ENCODE data around the gene STAT3. TPM values are rescaled to one million over a fixed set of nuclear protein-coding genes. Genes with fewer than 3 reads are reported as not detected.

Gene STAT3
- total RNA-seq, 1 experiment from 2014 or later = 61.0 TPM

DNA sequence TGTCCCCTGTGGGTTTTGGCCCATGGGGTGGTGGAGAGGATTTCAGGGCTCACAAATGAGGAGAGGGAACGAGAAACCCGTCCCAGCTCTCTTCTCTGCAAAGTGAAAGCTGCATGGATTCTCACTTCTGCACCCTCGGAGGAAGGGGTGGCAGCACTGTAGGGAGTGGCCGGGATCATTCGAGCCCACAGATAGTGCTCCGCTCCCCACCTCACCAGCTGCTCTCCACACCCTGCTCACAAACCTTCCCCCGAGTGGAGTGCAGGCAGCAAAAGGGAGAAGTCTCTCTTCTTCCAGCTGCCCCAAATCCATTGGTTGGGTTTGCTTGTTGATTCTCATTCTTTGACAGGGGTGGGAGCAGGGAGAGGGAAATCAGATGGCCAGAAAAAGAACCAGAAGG is 79.8 kb downstream of the STAT3 start:
- Histone ChIP-seq H3K27me3 (ENCODE audit: insufficient read depth, low read length) (no peaks in the 10 kb centered on the region), H3K4me2 (ENCODE audit: low read length) (no peak overlapping the region), H3K9me3 (ENCODE audit: control insufficient read depth in 1 of 2, insufficient read depth in 1 of 2, low read depth in 1 of 2, low read length in 2 of 2) (no peaks in the 10 kb centered on the region), H3K4me1 (ENCODE audit: control insufficient read depth in 1 of 2, insufficient read depth in 2 of 2, low read length in 2 of 2) (no peaks in the 10 kb centered on the region), H3K9me2 (ENCODE audit: insufficient read depth) (no peaks in the 10 kb centered on the region), H3K79me2 (ENCODE audit: insufficient read depth, low read length) (no peaks in the 10 kb centered on the region), H3K9ac (ENCODE audit: low read length) (no peak overlapping the region), H3K27ac (ENCODE audit: low read depth, low read length) (no peak overlapping the region), H4K20me1 (ENCODE audit: insufficient read depth) (no peaks in the 10 kb centered on the region), H2AFZ (ENCODE audit: low read depth, low read length, poor library complexity, severe bottlenecking) (no peak overlapping the region), H3K36me3 (ENCODE audit: control insufficient read depth in 1 of 2, insufficient read depth in 2 of 2, low read length in 2 of 2) (no peaks in the 10 kb centered on the region; a peak in 1 of 4 replicates), H3K4me3 (replicated peaks in 1 of 2; ENCODE audit: low read depth in 1 of 2, low read length in 2 of 2) (no peak overlapping the region)
- ATAC-seq = no peak
- no TSS peak for BruUV-seq (replicated peaks)
- intact Hi-C loops (cut with micrococcal nuclease) = no loop called here
- ChIA-PET POLR2A (no interaction called here), CTCF (no interaction called here), RAD21 (ENCODE audit: low non-redundant PET in 1 of 2, low total read pairs in 2 of 2, uncharacterized antibody in 2 of 2, unreplicated experiment in 2 of 2) (no interaction called here)
- DNase-seq (ENCODE audit: low read depth, low spot score) = no peak
- TF ChIP-seq YY1 (IDR thresholded peaks at IDR 0.05; ENCODE audit: extremely low read depth, insufficient replicate concordance, low read depth, low read length) = no peak
- TF ChIP-seq SRF (IDR thresholded peaks at IDR 0.05; ENCODE audit: low read depth) = no peak
- TF ChIP-seq ATF3 (IDR thresholded peaks at IDR 0.05) = no peak
- TF ChIP-seq RAD21 (IDR thresholded peaks at IDR 0.05; ENCODE audit: low read depth) = no peak
- TF ChIP-seq SIN3A (IDR thresholded peaks at IDR 0.05; ENCODE audit: low read depth) = no peak

GRCh38 chr17:42307362-42307927 is 80.8 kb downstream of the STAT3 start:
- Histone ChIP-seq H3K4me2 (ENCODE audit: low read length) (no peak overlapping the region), H3K27me3 (ENCODE audit: insufficient read depth, low read length) (no peaks in the 10 kb centered on the region), H3K9me2 (ENCODE audit: insufficient read depth) (no peaks in the 10 kb centered on the region), H3K4me3 (replicated peaks in 1 of 2; ENCODE audit: low read depth in 1 of 2, low read length in 2 of 2) (no peak overlapping the region), H3K36me3 (ENCODE audit: control insufficient read depth in 1 of 2, insufficient read depth in 2 of 2, low read length in 2 of 2) (no peaks in the 10 kb centered on the region; a peak in 1 of 4 replicates), H2AFZ (ENCODE audit: low read depth, low read length, poor library complexity, severe bottlenecking) (no peak overlapping the region), H3K9ac (ENCODE audit: low read length) (no peak overlapping the region), H4K20me1 (ENCODE audit: insufficient read depth) (no peaks in the 10 kb centered on the region), H3K79me2 (ENCODE audit: insufficient read depth, low read length) (no peaks in the 10 kb centered on the region), H3K9me3 (ENCODE audit: control insufficient read depth in 1 of 2, insufficient read depth in 1 of 2, low read depth in 1 of 2, low read length in 2 of 2) (no peaks in the 10 kb centered on the region), H3K4me1 (ENCODE audit: control insufficient read depth in 1 of 2, insufficient read depth in 2 of 2, low read length in 2 of 2) (no peaks in the 10 kb centered on the region), H3K27ac (ENCODE audit: low read depth, low read length) (no peak overlapping the region)
- no peak for TF ChIP-seq ATF3 (IDR thresholded peaks at IDR 0.05)
- TF ChIP-seq POLR2A (IDR thresholded peaks at IDR 0.05; ENCODE audit: borderline replicate concordance, extremely low read depth, insufficient read depth, insufficient read length) = no peak
- no peak for TF ChIP-seq RAD21 (IDR thresholded peaks at IDR 0.05; ENCODE audit: low read depth)
- no peak for TF ChIP-seq SRF (IDR thresholded peaks at IDR 0.05; ENCODE audit: low read depth)
- no peak for TF ChIP-seq JUND (IDR thresholded peaks at IDR 0.05)
- no peak for TF ChIP-seq TCF7L2 (IDR thresholded peaks at IDR 0.05; ENCODE audit: borderline replicate concordance, extremely low read depth, insufficient read depth, insufficient read length)
- TF ChIP-seq CTCF (IDR thresholded peaks at IDR 0.05 in 2 of 3, conservative IDR thresholded peaks at IDR 0.05 in 1 of 3; ENCODE audit: borderline replicate concordance in 1 of 3, insufficient read depth in 1 of 3, low read depth in 2 of 3, low read length in 2 of 3) = no peak
- TF ChIP-seq ZFX (IDR thresholded peaks at IDR 0.05) = no peak
- no peak for TF ChIP-seq EGR1 (IDR thresholded peaks at IDR 0.05; ENCODE audit: low read depth)
- TF ChIP-seq SP1 (IDR thresholded peaks at IDR 0.05; ENCODE audit: low read depth) = no peak
- BruUV-seq (replicated peaks) = no TSS peak
- ATAC-seq (no peak), DNase-seq (ENCODE audit: low read depth, low spot score) (no peak)
- ChIA-PET POLR2A (no interaction called here), CTCF (no interaction called here), RAD21 (ENCODE audit: low non-redundant PET in 1 of 2, low total read pairs in 2 of 2, uncharacterized antibody in 2 of 2, unreplicated experiment in 2 of 2) (no interaction called here)
- intact Hi-C loops (cut with micrococcal nuclease) = no loop called here
